HG02623 (cell line): Measurements from ENCODE around the gene PKN1.

Experiments
- ATAC-seq: cut with Tn5 transposase; IDR thresholded peaks from one replicate; pipeline ENCODE4 v1.9.1; 2021; ENCODE audit warnings: moderate library complexity; ENCODE audit not compliant: unreplicated experiment

Gene PKN1

DNA sequence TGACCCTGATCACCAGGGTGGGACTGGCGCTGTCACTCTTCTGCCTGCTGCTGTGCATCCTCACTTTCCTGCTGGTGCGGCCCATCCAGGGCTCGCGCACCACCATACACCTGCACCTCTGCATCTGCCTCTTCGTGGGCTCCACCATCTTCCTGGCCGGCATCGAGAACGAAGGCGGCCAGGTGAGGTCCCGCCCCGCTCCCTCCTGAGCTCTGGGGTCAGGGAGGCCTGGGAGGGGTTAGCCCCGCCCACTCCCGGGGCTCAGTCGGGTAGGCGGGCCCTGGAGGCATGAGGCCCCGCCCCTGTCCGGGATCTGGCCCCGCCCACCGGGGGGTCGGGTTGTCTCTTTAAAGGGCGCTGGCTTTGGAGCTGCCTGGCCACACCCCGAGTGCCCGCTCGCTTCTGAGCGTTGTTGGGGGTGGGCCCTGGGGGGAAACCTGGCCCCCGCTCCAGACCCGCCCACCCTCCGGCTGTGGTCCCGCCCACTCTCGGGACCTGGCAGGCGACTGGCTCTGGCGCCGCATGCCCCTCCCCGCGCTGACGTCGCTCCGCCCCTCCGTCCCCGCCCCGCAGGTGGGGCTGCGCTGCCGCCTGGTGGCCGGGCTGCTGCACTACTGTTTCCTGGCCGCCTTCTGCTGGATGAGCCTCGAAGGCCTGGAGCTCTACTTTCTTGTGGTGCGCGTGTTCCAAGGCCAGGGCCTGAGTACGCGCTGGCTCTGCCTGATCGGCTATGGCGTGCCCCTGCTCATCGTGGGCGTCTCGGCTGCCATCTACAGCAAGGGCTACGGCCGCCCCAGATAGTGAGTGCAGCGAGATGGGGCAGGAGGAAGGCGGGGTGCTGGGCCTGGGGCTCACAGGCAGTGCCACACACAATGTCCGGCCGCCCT, 27.1 kb upstream of the PKN1 start:
- ATAC-seq, result peak; percentile 63

DNA sequence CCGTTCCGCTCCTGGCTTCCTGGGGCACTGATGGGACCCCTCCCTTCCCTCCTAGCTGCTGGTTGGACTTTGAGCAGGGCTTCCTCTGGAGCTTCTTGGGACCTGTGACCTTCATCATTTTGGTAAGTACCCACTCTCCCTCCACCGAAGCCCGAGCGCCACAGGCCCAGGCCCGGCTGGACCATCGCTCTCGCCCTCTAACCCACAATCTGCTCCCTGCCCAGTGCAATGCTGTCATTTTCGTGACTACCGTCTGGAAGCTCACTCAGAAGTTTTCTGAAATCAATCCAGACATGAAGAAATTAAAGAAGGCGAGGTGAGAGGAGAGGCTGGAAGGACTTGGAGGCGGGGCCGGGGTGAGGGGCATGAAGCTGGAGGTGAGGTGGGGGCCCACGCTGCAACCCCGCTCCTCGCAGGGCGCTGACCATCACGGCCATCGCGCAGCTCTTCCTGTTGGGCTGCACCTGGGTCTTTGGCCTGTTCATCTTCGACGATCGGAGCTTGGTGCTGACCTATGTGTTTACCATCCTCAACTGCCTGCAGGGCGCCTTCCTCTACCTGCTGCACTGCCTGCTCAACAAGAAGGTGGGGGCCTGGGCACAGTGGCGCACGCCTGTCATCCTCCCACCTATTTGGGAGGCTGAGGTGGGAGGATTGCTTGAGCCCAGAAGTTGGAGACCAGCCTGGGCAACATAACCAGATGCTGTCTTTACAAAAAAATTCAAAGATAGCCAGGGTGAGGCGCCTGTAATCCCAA, 26.3 kb upstream of the PKN1 start:
- no peak for ATAC-seq

DNA sequence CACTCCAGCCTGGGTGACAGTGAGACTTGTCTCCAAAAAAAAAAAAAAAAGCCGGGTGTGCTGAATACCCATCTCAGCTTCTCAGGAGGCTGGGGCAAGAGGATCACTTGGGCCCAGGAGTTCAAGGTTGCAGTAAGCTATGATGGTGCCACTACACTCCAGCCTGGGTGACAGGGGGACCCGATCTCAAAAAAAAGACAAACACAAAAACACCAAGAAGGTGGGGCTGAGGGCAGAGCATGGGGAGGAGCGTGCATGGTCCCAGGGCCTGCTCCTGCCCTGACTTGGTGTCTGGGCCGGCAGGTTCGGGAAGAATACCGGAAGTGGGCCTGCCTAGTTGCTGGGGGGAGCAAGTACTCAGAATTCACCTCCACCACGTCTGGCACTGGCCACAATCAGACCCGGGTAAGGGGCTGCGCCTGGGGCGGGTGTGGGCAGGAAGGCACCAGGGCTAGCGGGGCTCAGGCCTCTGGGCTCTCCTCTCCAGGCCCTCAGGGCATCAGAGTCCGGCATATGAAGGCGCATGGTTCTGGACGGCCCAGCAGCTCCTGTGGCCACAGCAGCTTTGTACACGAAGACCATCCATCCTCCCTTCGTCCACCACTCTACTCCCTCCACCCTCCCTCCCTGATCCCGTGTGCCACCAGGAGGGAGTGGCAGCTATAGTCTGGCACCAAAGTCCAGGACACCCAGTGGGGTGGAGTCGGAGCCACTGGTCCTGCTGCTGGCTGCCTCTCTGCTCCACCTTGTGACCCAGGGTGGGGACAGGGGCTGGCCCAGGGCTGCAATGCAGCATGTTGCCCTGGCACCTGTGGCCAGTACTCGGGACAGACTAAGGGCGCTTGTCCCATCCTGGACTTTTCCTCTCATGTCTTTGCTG, 25.3 kb upstream of the PKN1 start:
- ATAC-seq, result no peak

DNA sequence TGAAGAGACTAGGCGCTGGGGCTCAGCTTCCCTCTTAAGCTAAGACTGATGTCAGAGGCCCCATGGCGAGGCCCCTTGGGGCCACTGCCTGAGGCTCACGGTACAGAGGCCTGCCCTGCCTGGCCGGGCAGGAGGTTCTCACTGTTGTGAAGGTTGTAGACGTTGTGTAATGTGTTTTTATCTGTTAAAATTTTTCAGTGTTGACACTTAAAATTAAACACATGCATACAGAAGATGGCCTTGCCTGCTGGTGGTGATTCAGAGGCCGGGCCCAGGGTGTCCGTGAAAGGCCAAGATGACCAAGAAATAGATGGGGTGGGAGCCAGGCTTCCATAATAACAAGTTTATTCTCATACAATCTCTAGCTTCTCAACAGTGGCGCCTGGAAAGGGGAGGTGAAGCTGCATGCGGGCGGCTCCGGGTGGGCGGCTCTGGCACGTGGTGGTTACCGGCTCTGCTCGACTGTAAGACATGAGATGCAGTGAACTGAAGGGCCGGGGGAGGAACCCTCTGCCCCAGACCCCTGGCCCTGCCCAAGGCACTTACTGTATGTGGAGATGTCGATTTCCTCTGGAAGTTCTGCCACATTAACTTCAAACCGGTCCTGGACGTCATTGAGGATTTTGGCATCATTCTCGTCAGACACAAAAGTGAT, 24.5 kb upstream of the PKN1 start:
- ATAC-seq, result no peak

DNA sequence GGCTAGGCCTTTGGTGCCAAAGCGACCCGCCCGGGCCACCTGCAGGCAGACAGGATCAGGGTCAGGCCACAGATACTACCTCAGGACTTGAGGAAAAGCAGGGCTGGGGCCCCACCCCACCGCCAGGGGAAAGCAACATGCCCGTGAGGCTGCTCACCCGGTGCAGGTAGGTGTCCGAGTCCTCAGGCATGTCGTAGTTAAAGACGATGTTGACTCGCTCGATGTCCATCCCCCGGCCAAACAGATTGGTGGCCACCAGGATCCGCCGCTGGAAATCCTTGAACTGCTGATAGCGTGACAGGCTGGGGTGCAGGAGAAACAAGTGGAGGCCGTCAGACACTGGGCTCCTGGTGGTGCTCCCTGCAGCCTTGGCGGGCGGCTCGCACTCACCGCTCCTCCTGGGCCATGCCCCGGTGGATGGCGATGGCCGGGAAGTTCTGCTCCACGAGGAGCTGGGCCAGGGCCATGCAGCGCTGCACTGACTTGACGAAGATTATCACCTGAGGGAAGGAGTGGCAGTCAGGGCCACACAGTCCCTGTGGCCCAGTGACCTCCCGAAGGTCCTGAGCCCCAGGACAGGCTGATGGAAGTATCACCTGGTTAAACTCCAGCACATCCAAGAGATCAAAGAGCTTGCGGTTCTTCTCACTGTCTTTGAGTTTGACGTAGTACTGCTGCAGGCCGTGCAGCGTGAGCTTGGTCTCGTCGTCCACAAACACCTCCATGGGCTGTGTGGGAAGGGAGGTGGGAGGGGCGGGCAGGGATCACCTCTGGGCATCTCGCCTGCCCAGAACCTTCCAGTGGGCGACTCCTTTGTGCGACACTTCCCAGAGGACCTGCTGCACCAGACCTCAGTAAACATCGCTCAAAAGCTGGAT, 23.7 kb upstream of the PKN1 start:
- no peak for ATAC-seq

DNA sequence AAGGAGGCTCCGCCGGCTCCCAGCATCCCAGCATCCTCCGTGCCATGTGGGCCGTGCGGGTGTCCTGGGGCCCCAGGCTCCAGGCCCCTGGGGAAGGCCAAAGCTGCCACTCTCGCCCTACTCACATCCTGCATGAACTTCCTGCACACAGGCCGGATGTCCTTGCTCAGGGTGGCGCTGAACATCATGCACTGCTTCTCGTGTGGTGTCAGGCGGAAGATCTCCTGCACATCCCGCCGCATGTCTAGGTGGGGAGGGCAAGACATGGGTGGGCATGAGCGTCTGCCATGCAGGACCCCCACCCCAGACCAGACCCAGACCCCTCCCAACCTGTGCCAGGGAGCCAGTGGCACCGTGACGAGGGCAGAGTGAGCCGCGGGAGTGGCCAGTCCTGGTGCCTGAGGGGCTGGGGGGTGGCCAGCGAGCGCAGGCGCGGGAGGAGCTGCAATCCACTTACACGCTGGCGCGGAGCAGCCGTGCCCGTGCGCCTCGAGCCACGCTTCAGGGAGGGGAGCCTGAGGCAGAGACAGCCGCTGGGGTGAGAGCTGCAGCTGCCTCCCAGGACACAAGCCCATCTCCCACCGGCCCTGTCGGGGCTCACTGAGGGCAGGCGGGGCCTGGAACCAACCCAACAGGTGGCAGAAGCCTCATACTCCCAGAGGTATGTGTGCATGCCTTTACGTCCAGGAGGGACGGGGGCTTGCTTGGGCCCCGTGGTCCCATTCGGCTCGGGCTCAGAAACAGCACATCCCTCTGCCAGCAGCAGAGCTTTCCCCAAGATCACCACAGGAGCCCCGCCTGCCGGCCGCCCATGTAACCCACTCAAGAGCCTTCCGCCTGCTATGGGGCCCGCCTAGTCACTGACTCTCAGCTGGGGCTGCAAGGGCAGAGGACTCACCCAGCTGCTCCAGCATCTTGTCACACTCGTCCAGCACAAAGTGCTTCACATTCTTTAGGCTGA, 22.7 kb upstream of the PKN1 start:
- no peak for ATAC-seq

DNA sequence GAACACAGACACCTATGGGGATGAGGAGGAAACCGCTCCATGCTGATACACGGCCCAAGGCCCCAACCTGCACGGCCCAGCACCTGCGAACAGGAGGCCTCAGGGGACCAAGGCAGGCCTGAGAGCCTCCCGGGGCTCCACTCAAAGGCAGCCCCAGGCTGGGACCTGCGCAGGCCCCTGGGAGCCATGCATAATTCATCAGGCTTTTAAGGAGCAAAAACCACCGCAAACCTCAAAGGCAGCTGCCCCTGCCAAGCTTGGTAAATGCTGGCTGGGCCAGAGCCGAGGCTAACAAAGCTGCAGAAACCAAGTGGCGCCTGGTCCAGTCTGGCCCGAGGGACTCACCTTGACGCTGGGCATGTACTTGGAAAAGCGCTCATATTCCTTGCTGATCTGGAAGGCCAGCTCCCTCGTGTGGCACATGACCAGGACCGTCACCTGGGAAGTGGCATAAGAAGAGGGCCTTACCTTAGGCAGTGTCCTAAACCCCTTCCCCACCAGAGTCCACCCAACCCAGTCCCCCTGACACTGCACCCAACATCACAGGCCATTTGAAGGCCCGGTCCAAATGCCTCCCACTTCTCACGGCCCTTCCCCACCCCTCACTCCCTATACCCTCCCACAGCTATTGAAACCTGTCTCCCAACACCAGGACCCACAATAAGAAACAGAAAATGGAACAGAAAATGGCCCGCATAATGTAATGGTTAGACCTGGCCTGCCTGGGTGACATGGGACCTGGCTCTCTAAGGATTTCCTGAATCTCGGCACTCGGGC, 21.8 kb upstream of the PKN1 start:
- no peak for ATAC-seq

DNA sequence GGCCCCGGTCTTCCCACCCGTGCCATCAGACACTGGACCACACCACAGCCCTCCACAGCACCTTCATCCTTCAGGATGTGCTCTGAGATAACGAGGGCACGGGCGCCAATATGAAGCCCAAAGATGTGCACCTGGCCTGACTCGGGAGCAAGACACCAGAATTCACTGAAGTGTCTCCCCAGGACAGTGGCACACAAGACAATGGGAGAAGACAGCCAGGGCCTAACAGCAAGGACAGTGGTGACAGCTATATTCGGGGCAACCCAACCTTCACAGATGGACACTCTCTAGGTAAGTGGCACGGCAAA, 21.2 kb upstream of the PKN1 start:
- ATAC-seq, result no peak

DNA sequence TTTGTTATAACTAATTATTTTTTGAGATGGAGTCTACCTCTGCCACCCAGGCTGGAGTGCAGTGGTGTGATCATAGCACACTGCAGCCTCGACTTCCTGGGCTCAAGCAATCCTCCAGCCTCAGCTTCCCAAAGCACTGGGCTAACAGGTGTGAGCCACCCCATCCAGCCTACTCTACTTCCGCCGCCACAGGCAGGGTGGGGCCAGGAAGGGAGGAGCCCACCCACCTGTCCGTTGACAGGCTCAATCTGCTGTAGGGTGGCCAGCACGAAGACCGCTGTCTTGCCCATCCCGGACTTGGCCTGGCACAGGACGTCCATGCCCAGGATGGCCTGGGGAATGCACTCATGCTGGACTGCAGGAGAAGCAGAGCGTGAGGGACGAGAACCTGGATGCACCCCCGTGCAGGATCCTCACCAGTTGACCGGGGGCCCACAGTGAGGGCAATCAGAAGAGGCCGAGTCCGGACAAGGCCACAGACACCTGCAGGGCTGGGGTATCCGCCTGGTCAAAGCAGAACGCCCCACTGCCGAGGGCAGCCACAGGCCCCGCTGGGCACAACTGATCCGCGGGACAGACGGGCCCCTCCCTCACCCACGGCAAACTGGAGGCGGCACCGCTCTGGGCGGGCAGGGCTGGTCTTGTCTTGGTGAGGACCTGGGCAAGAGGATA, 20.6 kb upstream of the PKN1 start:
- ATAC-seq, result no peak

DNA sequence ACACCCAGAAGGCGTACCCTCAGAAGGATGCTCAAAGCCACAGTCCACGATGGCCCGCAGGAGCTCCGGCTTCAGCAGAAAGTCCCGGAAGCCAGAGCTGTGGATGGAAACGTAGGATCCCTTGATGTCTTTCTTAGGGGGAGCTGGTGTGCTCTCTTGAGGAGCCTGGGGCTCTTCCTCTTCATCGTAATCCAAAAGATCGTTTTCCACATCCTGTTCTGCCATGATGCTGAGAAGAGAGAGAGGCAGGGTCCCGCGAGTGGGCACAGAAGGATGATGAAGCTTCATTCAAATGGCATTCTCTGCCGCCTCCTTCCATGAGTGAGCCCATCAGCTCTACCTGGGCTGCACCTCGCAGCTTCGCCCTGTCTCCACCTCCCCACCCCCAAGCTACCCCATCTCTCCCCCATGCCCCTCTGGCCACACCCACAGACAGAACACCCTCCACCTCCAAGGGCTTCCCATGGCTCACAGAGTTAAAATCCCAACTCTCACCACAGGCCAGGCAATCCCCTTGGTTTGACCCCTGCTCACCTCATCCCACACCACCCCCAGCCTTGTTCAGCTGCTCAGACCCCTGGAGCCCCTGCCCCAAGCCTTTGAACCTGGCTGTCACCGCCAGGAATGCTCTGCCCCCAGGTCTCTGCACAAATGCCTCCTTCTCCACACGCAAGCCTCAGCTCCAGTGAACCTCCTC, 20.0 kb upstream of the PKN1 start:
- no peak for ATAC-seq

DNA sequence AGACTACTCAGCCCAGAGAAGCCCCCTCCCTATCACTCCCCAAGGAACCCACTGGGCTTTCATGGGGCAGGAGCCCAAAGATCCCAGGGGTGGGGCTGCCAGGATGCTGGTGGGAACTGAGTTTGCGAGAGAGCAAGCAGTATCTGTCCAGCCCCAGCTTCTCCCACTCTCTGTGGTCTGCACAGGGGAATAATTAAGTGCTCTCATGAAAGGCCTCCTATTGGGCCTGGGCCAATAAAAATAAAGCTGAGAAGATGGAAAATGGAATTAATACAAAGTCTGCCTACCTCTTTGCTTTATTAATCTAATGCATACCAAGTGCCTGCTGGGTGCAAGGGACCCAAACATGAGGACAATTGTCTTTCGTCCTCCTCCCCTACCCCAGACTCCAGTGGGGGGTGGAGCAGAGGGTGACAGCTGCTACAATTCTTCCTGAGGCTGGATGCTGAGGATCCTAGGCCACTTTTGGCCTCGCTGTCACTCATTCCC, 19.4 kb upstream of the PKN1 start:
- ATAC-seq, result no peak

DNA sequence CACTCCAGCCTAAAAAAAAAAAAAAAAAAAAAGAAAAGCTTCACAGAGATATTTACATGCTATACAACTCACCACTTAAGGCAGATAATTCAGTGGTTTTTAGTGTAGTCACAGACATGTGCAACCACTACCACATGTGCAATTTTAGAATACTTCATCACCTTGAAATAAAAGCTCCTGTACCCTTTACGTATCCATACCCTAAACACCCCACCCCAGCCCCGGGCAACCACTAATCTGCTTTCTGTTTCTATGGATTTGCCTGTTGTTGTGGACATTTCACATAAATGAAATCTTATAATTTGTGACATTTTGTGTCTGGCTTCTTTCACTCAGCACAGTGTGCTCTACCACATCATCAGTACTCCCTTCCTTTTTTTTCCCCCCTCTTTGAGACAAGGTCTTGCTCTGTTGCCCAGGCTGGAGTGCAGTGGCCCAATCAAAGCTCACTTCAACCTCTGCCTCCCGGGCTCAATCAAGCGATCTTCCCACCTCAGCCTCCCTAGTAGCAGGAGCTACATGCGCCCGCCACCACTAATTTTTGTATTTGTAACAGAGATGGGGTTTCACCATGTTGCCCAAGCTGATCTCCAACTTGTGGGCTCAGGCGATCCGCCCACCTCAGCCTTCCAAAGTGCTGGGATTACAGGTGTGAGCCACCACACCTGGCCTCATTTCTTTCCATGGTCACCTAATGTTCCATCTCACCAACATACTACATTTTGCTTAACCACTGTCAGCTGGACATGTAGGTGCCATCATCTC, 18.0 kb upstream of the PKN1 start:
- ATAC-seq, result no peak

DNA sequence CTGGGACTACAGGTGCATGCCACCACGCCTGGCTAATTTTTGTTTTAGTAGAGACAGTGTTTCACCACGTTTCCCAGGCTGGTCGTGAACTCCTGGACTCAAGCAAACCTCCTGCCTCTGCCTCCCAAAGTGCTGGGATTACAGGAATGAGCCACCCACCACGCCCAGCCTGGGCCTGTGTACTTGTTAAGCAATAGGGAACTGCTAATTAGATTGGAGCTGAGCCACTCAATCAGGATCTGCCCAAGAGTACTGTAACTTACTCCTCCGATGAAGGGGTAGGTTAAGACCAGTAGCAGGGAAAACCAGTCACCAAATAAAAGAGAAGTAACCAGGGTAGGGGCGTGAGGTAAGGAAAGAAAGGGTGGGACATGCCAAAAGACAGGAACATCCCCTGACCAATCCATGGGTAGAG, 16.3 kb upstream of the PKN1 start:
- ATAC-seq, result no peak

DNA sequence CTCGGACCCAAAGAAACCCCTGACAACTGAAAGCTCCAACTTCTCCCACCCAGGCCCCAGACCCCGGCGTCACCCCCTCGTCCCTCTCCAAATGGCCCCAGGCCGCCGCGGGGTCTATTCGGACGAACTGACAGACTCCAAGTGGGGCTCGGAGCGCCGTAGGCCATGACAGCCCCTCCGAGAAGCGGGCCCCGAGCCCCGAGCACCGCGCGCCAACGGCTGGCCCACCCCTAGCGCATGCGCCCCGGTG, 14.3 kb upstream of the PKN1 start:
- ATAC-seq, result peak; percentile 22

DNA sequence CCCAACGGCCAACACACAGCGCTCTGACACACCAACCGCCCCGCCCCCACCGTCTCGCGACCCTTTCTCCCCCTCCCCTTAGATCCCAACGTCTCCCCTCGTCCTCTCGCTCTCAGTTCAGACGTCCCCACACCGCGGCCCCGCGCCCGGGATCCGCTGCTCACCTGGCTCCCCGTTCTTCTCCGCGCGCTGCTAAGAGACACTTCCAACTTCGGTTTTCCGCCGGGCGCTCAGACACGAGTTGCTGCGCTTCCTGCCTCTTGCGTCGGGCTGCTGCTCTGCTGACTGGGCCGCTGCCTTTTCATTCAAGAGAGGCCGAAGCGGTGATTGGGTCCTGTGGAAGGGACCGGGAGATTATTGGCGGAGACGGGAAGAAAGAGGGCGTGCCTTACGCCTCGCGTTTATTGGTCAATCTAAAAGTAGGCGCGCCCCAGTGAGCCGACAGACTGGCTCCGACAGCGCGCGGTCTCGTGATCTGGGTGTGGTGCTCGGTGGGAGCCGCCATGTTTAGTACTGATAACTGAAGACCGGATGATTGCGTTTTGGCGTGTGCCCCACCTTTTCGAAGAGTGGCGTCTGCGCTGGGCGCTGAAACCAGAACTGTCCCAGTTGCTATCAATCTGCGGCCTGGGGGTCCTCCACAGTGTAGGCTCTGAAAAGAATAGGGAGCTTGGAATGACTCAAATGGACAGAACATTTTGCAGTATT, 13.8 kb upstream of the PKN1 start, which contains the start of gene DDX39A:
DDX39A (minus strand) TSS at position 236 of the 708 bp plus-strand sequence. CDS start 6,121 bp downstream, outside the sequence.
- peak; percentile 92 for ATAC-seq
